ENCODE data around the gene WDR19.

The WDR19 gene

GRCh38 chr4:39330353-39330752, 148.0 kb downstream of the WDR19 start:
- FAIRE-seq: no peak
- no peak for DNase-seq (ENCODE audit: insufficient read length, low spot score)
- TF ChIP-seq POLR2AphosphoS5 (IDR thresholded peaks at IDR 0.05; ENCODE audit: low read depth, low read length): no peak
- no peak for TF ChIP-seq POLR2A (IDR thresholded peaks at IDR 0.05; ENCODE audit: low read depth, low read length)
- TF ChIP-seq POU2F2 (IDR thresholded peaks at IDR 0.05; ENCODE audit: low read depth, low read length): no peak
- TF ChIP-seq PAX5 (IDR thresholded peaks at IDR 0.05; ENCODE audit: insufficient read depth, low read length, severe bottlenecking): no peak
- TF ChIP-seq TAF1 (IDR thresholded peaks at IDR 0.05; ENCODE audit: low read depth, low read length): no peak
- TF ChIP-seq SPI1 (IDR thresholded peaks at IDR 0.05; ENCODE audit: low read depth, low read length): no peak

- FAIRE-seq: no peak
- TF ChIP-seq TAF1 (IDR thresholded peaks at IDR 0.05; ENCODE audit: low read depth, low read length) (no peak), POLR2A (IDR thresholded peaks at IDR 0.05; ENCODE audit: low read depth, low read length) (no peak), POU2F2 (IDR thresholded peaks at IDR 0.05; ENCODE audit: low read depth, low read length) (no peak), POLR2AphosphoS5 (IDR thresholded peaks at IDR 0.05; ENCODE audit: low read depth, low read length) (no peak), SPI1 (IDR thresholded peaks at IDR 0.05; ENCODE audit: low read depth, low read length) (peak; percentile 33; the same call in 1 of the 2 replicates), PAX5 (IDR thresholded peaks at IDR 0.05; ENCODE audit: insufficient read depth, low read length, severe bottlenecking) (no peak)
- no peak for DNase-seq (ENCODE audit: insufficient read length, low spot score)
These were observed 148.9 kb downstream of the WDR19 start for GRCh38 chr4:39331191-39331590.
